GM12801 (cell line): ENCODE data around the gene ACOT7.

Experiments used
- TF ChIP-seq, protein P1 (sequence below): IDR thresholded peaks from one replicate; pipeline ENCODE4 v1.5.1; 2011; ENCODE audit warnings: control low read depth; ENCODE audit not compliant: insufficient read length; ENCODE audit errors: extremely low read depth

ACOT7 gene

DNA sequence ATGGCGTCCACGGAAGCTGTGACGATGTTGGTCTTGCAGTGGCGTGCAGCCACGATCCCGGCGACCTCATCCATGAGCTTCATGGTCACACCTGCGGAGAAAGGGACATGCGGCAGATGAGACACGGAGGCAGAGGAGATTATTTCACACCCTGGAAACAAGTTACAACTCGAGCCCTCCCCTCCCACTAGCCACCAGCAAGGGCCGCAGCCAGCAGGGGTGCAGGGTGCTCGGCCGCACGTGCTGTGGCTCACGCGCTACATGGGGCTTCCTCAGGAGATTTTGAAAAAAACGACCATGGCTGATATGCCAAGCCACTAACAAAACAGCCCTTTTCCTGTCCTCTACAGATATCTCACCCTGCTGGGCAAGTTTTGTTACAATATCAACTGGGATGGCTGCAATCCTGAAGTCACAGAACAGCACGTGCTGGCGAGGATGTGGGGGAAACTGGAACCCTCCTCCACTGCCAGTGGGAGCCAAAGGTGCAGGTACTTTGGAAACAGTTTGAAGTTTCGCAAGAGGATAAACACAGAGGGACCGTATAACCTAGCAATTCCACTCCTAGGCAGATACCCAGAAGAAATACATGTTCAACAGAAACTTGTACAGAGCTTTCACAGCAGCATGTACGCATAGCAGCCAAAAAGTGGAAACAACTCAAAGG lies 98.5 kb downstream of the ACOT7 start:
- TF ChIP-seq, protein P1, sequence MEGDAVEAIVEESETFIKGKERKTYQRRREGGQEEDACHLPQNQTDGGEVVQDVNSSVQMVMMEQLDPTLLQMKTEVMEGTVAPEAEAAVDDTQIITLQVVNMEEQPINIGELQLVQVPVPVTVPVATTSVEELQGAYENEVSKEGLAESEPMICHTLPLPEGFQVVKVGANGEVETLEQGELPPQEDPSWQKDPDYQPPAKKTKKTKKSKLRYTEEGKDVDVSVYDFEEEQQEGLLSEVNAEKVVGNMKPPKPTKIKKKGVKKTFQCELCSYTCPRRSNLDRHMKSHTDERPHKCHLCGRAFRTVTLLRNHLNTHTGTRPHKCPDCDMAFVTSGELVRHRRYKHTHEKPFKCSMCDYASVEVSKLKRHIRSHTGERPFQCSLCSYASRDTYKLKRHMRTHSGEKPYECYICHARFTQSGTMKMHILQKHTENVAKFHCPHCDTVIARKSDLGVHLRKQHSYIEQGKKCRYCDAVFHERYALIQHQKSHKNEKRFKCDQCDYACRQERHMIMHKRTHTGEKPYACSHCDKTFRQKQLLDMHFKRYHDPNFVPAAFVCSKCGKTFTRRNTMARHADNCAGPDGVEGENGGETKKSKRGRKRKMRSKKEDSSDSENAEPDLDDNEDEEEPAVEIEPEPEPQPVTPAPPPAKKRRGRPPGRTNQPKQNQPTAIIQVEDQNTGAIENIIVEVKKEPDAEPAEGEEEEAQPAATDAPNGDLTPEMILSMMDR = no peak

DNA sequence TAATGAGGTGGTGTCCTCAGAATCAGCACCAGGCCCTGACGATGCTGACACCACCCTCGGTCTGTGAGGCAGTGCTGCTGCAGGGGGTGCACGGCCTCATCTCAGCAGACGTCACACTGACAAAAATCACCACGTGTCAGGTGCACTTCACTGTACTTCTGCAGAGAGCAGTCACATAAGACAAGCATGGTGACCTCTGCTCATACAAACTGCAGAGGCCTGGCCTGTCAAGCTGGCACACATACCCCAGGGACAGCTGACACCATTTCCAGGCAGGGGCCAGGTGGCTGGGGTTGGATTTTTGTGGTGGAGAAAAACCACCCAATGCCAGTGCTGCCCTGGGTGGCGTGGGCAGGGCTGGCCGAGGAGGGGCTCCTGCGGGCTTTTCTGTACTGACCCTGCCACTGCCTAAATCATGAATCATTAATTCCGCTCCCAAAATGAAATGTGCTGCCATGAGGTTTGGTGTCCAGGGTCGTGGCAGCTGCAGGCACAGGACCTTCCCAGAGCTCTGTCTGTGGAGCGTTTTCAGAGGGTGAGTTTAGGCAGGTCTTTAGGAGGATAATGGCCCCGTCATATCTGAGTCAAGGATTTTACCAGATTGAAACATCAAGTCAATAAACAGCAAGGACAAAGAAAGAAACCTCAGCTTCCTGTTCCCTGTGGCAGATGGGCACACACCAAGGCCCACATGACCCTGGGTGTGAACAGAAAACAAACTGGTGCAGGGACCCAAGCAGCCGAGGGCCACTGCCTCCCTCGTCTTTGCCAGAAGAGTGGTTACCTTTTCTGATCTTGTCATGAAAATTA lies 99.3 kb downstream of the ACOT7 start:
- TF ChIP-seq, protein P1 = no peak

DNA sequence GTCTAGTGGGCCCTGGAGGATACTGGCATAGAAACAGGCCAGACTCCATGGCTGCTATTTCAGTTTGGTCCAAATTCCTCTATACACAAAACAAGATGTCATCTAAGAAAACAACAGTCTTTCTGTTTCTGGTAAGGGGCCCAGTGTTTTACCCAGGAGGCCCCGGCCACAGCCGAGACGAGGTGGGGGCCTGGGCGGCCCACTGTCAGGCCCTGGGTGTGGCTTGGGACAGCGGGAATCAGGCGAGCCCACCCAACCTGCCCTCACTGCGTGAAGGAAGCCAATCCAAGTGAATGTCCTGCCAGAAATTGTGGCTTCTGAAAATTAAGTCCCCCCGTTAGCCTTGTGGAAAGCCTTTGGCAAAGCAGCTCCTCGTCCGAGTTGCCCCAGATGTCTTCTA lies 101.5 kb downstream of the ACOT7 start:
- TF ChIP-seq, protein P1 = no peak

DNA sequence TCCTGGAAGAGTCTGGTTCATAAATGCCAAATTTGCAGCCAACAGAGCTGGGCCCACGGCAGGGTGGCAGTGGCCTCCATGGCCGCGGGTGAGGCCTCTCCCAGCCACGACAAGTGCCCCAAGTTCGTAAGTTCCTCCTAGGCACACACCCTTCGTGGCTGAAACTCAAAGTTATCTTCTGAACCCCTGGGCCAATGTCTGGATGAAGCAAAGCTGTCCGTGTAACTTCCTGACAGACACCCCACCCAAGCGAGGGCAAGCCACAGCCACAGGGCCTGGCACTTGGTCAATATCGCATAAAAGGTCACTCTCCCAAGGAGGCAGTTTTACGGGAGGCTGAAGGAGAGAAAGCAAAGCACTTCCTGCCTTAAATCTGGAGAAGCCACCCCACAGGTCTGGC lies 104.9 kb downstream of the ACOT7 start:
- TF ChIP-seq, protein P1 = no peak

DNA sequence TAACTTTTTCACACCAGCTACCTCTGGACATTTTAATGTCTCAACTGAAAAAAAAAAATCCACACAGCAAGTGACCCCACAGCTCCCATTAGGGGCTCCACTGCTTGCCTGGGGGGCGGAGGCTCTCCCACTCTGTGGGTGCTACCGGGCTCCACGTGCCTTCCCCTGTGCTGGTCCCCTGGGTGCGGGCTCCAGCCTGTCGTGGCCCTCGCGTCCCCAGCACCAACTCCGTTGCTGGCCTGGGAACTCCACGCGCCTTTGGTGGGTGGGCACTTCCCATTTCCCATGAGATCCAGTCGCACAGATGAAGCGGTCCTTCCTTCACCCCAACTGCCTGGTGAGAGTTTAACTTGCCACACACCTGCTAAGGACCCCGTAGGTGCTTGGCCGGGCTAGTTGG lies 105.5 kb downstream of the ACOT7 start:
- TF ChIP-seq, protein P1 = no peak

DNA sequence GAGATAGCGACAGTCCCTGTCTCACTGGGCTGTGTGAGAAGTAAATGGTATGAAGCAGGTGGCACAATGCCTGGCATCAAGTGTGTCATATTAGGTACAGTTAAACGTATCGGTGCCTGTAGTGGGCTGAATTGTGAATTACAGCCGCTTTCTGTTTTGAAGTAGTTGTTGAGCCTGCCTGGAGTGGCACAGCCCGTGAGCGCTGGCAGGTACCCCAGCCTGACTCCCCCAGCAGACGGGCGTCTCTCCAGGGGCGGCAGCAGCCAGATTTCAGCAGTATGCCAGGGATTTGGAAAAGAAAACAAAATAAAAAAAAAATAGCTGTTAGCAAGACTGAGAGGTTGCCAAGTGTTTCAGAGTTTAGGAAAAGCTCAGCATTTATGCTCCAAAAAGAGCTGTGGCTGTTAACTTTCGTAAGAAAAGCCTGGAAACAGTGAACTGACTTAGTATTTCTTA lies 106.1 kb downstream of the ACOT7 start:
- TF ChIP-seq, protein P1 = no peak

DNA sequence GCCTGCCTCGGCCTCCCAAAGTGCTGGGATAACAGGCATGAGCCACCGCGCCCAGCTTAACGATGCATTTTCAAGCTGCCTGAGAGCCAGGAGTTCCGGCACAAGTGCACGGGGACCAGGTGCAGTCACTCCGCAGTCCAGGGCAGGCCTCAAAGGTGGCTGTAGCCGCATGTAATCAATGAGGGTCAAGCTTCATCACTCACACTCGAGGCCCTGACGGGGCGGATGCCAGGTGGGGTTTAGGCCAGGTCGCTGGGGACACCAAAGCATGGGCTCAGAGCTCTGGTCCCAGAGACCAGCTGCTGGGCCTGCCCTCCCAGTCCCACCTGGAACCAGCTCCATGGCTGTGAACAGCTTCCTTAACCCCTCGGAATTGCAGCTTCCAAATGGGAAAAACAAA lies 106.5 kb downstream of the ACOT7 start:
- TF ChIP-seq, protein P1 = no peak
